Tongue (tissue), 2 donors: Measurements from ENCODE around the gene STEAP1B. TPM values are rescaled to one million over a fixed set of nuclear protein-coding genes. Genes with fewer than 3 reads are reported as not detected.
"Not testable (repeated sequence)": the region's sequence is repeated elsewhere in the genome, so short reads cannot be mapped to it uniquely, and the experiment has no call there.

Experiments
- DNase-seq: peaks from one replicate; pipeline ENCODE4 v3.0.0-alpha.2; 2015
- total RNA-seq: library from RNA; depleted of rRNA; stranded (reverse); fragments of >200 nt; gene quantifications from one replicate; pipeline ENCODE4 v1.2.3, GENCODE V29; 2014

The STEAP1B gene
- 3.0 TPM for total RNA-seq

GRCh38 chr7:22499888-22500689 lies at the start of gene STEAP1B:
Gene STEAP1B (minus strand): TSS chr7:22500188. CDS start chr7:22494855, 5,333 bp downstream.
- DNase-seq = peak; percentile 88

GRCh38 chr7:22549051-22549450 lies 49.1 kb upstream of the STEAP1B start:
- no peak for DNase-seq

- DNase-seq = no peak
Measured at GRCh38 chr7:22548313-22548712, 48.3 kb upstream of the STEAP1B start.

GRCh38 chr7:22546769-22547168 lies 46.8 kb upstream of the STEAP1B start:
- no peak for DNase-seq

DNA sequence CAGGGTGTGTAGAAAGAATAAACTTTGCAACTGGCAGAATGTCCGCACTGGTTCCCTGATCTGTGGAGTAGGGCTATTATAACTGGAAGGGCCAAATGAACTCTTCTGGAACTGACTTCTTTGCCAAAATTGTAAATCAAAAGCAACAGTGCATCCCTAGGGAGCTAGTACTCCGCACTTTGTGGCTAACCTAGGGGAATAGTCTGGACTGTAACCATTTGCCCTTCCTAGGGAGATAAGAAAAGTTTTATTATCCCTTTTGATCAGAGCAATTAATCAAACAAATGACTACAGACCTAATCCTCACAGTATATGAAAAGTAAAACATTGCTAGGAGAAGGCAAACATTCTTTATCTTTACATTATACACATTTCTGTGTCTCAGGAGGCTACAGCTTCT lies 45.5 kb upstream of the STEAP1B start:
- DNase-seq = no peak

DNA sequence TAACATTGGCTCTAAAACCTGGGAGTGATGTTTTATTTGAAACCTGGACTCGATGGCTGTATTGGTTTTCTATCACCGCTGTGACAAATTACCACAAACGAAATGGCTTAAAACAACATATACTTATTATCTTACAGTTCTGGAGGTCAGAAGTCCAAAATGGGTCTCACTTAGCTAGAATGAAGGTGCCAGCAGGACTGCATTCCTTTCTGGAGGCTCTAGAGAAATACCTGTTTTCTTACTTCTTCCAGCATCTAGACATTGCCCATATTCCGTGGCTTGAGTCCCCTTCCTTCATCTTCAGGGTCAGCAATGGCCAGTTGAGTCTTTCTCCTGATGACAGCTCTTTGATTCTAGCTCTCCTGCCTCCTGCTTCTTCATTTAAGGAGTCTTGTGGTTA lies 44.3 kb upstream of the STEAP1B start:
- no peak for DNase-seq

GRCh38 chr7:22543169-22543568 lies 43.2 kb upstream of the STEAP1B start:
- no peak for DNase-seq

DNA sequence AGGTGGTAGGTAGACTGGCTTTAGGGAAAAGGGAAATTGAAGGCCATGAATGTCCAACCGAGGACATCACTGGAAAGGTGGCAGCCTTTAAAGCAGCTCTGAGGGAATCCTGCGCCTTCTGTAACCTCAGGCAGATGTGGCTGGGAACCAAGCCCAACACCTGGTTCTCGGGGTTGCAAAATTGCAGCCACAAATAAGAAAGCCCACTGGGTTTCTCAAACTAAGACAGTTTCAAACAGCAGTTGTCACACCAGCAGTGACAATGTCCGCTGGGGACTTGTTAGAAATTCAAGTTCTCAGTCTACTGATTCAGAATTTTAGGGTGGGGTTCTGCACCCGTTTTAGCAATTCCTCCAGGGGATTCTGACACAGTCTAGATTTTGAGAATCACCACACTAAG lies 42.7 kb upstream of the STEAP1B start:
- no peak for DNase-seq

DNA sequence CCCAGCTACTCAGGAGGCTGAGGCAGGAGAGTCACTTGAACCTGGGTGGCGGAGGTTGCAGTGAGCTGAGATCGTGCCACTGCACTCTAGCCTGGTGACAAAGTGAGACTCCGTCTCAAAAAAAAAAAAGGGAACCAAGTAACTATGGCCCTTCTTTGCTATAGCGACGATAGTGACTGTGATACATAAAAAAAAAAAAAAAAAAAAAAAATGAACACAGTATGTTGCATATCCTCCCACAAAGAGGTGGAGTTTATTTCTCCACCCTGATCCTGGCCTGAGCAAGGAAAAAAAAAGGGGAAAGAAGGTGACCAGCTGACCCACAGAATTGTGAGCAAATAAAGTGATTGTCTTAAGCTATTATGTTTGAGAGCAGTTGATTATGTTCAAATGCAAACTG lies 42.3 kb upstream of the STEAP1B start:
- no peak for DNase-seq

GRCh38 chr7:22541789-22542188 lies 41.8 kb upstream of the STEAP1B start:
- DNase-seq = no peak

DNA sequence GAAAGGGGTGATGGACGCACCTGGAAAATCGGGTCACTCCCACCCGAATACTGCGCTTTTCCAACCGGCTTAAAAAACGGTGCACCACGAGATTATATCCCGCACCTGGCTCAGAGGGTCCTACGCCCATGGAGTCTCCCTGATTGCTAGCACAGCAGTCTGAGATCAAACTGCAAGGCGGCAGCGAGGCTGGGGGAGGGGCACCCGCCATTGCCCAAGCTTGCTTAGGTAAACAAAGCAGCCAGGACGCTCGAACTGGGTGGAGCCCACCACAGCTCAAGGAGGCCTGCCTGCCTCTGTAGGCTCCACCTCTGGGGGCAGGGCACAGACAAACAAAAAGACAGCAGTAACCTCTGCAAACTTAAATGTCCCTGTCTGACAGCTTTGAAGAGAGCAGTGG lies 28.5 kb upstream of the STEAP1B start:
- DNase-seq = not testable (repeated sequence)

- DNase-seq = not testable (repeated sequence)
Measured at GRCh38 chr7:22524353-22524947, 24.5 kb upstream of the STEAP1B start.

DNA sequence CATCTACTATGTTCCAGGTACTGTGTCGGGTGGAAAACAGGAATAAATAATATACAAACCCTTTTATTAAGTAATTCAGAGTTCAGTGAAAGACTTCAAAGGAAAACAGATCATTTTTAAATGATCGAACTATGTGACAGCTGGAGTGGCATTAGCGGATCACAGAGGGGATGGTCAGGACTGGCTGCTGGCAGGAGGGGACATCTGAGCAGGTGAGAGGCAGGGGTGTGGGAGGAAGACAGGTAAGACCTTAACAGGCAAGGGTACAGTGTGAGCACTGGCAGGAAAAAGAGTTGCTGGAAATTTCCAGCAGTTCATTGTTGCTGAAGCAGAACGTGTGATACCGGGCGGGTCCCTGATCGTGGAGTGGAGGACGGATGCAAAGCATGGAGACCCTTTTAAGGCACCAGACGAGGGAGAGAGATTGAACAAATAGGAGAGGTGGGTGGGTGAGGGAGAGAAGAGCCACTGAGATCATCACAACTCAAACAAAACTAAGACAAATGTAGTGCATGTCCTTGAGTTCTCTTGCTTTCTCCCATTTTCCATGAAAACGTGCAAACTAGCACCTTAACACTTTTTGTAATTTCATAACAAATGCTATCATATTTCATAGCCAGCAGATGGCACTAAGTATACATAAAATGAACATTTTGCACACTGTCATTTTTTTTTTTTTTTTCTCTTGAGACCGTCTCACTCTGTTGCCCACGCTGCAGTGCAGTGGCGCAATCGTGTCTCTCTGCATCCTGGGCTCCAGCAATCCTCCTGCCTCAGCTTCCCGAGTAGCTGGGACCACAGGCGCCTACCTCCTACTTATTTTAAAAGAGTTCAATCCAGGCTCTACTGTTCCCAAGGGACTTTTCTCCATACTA lies 23.7 kb upstream of the STEAP1B start:
- not testable (repeated sequence) for DNase-seq

DNA sequence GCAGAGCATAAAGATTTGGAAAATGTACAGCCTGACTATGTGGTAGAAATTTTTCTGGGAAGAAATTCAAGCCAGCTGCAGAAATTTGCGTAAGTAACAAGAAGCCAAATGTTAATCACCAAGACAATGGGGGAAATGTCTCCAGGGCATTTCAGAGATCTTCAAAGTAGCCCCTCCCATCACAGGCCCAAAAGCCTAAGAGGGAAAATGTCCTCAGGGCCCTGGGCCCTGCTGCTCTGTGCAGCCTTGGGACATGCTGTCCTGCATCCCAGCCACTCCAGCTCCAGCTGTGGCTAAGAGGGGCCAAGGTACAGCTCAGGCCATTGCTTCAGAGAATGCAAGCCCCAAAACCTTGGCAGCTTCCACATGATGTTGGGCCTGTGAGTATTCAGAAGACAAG lies 19.6 kb upstream of the STEAP1B start:
- DNase-seq = not testable (repeated sequence)

GRCh38 chr7:22516950-22517349 lies 17.0 kb upstream of the STEAP1B start:
- not testable (repeated sequence) for DNase-seq

DNA sequence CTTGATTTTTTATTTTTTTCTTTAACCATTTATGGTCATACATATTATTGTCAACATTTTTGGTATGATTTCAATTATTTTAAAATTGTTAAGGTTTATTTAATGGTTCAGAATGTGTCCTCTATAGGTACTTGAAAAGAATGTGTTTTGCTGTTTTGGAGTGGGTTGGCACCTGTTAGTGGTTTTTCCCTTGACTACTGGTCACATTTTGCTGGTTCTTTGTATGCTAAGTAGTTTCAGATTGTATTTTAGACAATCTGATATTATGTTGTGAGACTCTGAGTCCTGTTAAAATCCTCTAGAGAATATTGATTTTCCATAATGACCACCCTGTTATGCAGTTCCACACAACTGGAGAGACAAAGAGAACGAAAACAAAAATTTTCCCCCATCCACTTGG lies 15.0 kb upstream of the STEAP1B start:
- not testable (repeated sequence) for DNase-seq

DNA sequence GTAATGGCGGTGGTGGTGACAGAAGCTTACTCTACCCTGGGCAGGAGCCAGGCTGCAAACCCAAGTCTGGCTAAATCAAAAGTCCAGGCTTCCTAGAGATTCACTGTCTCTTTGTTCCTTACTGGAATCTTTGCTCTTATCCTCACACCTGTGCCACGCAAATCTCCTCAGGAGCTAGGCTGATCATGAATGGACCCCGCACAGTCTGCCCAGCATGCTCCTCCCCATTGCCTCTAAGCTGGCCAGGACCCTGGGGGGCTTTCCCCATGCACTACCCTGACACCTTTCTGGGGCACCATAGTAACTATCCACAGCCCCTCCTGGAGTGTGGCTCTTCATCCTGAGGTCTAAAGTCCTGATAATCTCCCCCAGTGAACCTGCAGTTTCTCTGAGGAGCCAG lies 7.3 kb upstream of the STEAP1B start:
- DNase-seq = not testable (repeated sequence)

GRCh38 chr7:22506316-22507020 lies 6.5 kb upstream of the STEAP1B start:
- not testable (repeated sequence) for DNase-seq

GRCh38 chr7:22504519-22504918 lies 4.5 kb upstream of the STEAP1B start:
- DNase-seq = not testable (repeated sequence)

DNA sequence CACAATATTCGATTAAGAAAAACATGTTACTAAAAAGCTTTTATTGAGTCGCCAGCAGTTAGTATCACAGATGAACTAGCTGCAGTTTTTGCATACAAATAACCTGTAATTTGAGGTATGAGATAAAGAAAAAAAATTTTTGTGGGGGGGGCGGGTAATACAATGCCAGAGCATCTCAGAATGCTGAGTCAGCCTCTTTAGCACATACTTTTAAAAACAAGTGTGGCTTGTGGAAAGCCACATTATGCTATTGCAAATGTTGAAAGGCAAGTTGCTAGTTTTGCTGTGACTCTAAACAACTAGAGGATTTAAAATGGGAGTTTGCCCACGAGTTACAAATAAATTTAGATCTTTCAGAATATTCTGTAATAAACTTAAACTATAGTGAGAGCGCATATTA lies 2.1 kb upstream of the STEAP1B start:
- not testable (repeated sequence) for DNase-seq

- peak; percentile 57 for DNase-seq
Measured at GRCh38 chr7:22501336-22501735, 1.3 kb upstream of the STEAP1B start.

DNA sequence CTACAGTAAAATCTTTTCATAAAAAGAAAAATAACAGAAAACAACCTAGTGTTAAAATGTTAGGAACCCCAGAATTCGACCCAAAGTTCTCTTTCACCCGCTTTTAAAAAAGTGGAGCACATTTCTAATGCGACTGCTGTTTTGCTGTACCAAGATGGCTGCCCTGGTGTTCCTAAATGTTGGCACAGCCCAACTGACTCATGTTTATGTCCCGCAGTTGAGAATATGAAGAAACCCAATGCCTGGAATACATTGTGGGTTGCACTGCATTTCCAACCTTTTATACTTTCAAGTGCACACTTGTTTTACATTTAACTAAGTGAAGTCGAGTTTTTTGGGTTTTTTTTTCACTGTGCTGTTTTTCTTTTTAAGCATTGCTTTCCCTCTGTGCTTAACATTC lies 944 bp downstream of the STEAP1B start:
- no peak for DNase-seq
